Stimulated activated naive CD8-positive, alpha-beta T cell treated with anti-CD3 and anti-CD28 coated beads, Interleukin-15, amount 100 ng/mL, for 72 hours (primary cell): ENCODE measurements around the gene JKAMP.

ENCODE experiments used
- ATAC-seq: fragments of 150-1000 bp; cut with Tn5 transposase; 2 replicates; pipeline ENCODE4 v1.10.0; 2021; ENCODE audit warnings: mild to moderate bottlenecking, moderate library complexity
- DNase-seq, 2 donors: peaks; one replicate each; pipeline ENCODE4 v3.0.0; 2021 to 2022
- H3K27ac Mint-ChIP-seq, 2 donors: one replicate each; pipeline ENCODE4 v1.8.0; 2022; ENCODE audit warnings: mild to moderate bottlenecking in 2 of 2, mixed read lengths in 2 of 2, moderate library complexity in 2 of 2
- H3K27me3 Mint-ChIP-seq: one replicate; pipeline ENCODE4 v1.8.0; 2022; ENCODE audit warnings: mixed read lengths
- H3K4me1 Mint-ChIP-seq: one replicate; pipeline ENCODE4 v1.8.0; 2022; ENCODE audit warnings: mild to moderate bottlenecking, mixed read lengths
- H3K4me3 Mint-ChIP-seq, 2 donors: one replicate each; pipeline ENCODE4 v1.8.0; 2022; ENCODE audit warnings: mild to moderate bottlenecking in 2 of 2, mixed read lengths in 2 of 2, moderate library complexity in 1 of 2
- H3K9me3 Mint-ChIP-seq, 2 donors: one replicate each; pipeline ENCODE4 v1.8.0; 2022; ENCODE audit warnings: mixed read lengths in 2 of 2

Gene JKAMP

DNA sequence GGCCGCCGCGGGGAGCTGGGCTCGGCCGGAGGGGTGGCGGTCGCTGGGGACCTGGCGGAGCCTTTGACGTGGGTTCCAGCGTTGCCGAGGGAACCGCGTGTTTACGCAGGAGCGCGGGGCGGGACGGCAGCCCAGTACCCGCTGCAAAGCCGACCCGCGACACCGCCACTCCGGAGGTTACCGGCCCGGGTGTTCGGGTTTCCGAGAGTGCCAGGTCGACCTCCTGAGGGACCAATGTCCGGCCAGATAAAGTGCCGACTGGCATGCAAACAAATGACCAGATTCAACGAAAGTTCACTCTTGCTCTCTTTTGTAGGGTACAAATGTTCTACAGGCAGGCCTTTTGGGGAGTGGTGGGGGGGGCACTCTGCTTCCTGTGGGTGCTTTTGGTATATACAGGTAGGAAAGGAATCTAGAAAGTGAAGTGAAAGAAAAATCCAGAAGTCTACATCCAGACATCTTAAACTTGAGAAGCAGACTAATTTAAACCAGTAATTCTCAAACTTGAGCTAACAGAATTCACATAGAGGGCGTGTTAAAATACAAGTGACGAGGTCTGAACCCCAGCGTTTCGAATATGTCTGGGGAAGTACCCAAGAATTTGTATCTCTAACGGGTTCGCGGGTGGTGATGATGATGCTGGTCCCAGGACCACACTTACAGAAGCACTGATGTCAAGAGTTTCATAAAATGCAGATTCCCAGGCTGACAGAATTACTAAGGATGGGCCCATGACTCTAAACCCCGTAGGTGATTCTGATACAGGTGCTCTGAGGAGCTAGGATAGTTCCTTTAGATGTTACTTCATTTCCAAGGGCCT, 18.8 kb upstream of the JKAMP start, which contains the start of gene GPR135:
Gene GPR135, minus strand, starts transcription at position 65 of the 820 bp plus-strand sequence. CDS start 154 bp downstream, outside the sequence.
- Mint-ChIP-seq H3K4me3 (peak within 1 kb of the TSS; percentile 89 to 92), H3K27ac (peak within 1 kb of the TSS in 1 of 2 donors; percentile 89), H3K9me3 (no peaks in the 10 kb centered on the region), H3K27me3 (peaks cover 9% of the 10 kb centered on the region), H3K4me1 (peaks cover 9% of the 10 kb centered on the region)
- ATAC-seq: peak; percentile 52
- peak; percentile 23 to 38 for DNase-seq

GRCh38 chr14:59474172-59474571, 10.1 kb upstream of the JKAMP start:
- H3K9me3 Mint-ChIP-seq: no peaks in the 10 kb centered on the region
- no peak for DNase-seq
- H3K4me1 Mint-ChIP-seq: no peaks in the 10 kb centered on the region
- no peak for ATAC-seq
- no peak overlapping the region for H3K4me3 Mint-ChIP-seq
- no peak overlapping the region for H3K27ac Mint-ChIP-seq
- no peaks in the 10 kb centered on the region for H3K27me3 Mint-ChIP-seq

- no peaks in the 10 kb centered on the region for H3K27me3 Mint-ChIP-seq
- no peak for DNase-seq
- no peak for ATAC-seq
- peaks cover 9% of the 10 kb centered on the region for H3K4me1 Mint-ChIP-seq
- H3K4me3 Mint-ChIP-seq: no peak overlapping the region
- H3K9me3 Mint-ChIP-seq: no peaks in the 10 kb centered on the region
- H3K27ac Mint-ChIP-seq: no peak overlapping the region
Measured at GRCh38 chr14:59475709-59476108, 8.6 kb upstream of the JKAMP start.

- H3K9me3 Mint-ChIP-seq: no peaks in the 10 kb centered on the region
- no peak overlapping the region for H3K27ac Mint-ChIP-seq
- DNase-seq (no peak), ATAC-seq (no peak)
- H3K4me1 Mint-ChIP-seq: peaks cover 34% of the 10 kb centered on the region
- no peak overlapping the region for H3K4me3 Mint-ChIP-seq
- H3K27me3 Mint-ChIP-seq: no peaks in the 10 kb centered on the region
Measured at GRCh38 chr14:59478540-59478939, 5.8 kb upstream of the JKAMP start.

DNA sequence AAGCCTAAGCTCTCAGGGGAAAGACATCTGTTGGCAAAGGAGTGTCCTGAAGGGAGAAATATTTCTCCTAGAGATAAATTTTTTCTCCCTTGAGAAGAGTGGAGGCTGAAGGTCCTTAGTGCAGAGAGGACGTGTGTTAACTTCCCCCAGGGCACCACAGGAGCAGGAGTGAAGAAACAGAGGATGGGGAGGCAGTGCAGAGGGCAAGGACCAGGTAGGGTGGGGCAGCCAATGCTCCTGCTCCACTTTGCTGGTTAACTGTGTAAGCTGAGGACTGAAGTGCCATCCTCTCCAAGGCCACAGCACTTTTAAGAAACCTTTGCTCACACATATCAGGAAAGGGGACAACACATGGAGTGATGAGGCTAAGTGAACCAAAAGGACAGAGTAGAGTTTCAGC, 4.2 kb upstream of the JKAMP start:
- DNase-seq (no peak), ATAC-seq (no peak)
- Mint-ChIP-seq H3K4me3 (peak overlapping the region in 1 of 2 donors; percentile 71), H3K4me1 (peaks cover 37% of the 10 kb centered on the region), H3K27ac (peak overlapping the region; percentile 38 to 95), H3K9me3 (no peaks in the 10 kb centered on the region), H3K27me3 (no peaks in the 10 kb centered on the region)

GRCh38 chr14:59481407-59481806, 2.9 kb upstream of the JKAMP start:
- ATAC-seq (no peak), DNase-seq (no peak)
- peak overlapping the region; percentile 56 to 74 for H3K27ac Mint-ChIP-seq

DNA sequence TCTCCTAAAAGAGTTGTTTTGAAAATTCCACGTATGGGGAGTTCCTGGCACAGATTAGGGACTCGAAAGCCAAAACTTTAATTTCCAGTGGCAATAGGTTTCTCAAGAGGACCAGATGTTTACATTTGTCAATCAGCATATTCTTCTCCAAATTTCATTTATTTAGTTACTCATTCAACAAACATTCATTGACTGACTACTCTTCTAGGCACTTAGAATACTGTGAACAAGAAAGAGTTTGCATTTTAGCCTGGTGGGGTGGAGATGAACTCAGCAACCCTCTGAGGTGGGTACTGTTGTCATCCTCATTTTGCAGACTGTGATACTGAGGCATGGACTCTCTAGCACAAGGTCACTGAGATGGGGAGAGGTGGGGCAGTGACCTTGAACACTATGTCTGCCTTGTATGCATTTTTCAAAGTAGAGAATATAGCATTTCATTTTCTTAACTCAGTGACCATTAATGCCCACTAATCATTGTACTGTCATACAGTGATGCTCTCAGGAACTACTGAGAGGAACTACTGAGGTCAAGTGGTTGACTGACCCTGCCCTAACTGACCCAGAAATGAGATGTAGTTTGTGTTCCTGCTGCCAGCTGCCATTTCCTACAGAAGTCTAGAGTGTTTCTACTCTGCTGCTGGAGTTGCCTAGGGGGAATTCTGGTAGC, 2.3 kb upstream of the JKAMP start:
- Mint-ChIP-seq H3K9me3 (no peaks in the 10 kb centered on the region), H3K4me1 (peaks cover 43% of the 10 kb centered on the region), H3K27me3 (no peaks in the 10 kb centered on the region), H3K4me3 (peak overlapping the region; percentile 88), H3K27ac (peak overlapping the region in 1 of 2 donors; percentile 93)
- ATAC-seq (no peak), DNase-seq (no peak)

More at GRCh38 chr14:59481407-59481806, 2.9 kb upstream of the JKAMP start:
- Mint-ChIP-seq H3K4me1 (peaks cover 43% of the 10 kb centered on the region), H3K9me3 (no peaks in the 10 kb centered on the region), H3K4me3 (peak overlapping the region; percentile 50 to 68), H3K27me3 (no peaks in the 10 kb centered on the region)

DNA sequence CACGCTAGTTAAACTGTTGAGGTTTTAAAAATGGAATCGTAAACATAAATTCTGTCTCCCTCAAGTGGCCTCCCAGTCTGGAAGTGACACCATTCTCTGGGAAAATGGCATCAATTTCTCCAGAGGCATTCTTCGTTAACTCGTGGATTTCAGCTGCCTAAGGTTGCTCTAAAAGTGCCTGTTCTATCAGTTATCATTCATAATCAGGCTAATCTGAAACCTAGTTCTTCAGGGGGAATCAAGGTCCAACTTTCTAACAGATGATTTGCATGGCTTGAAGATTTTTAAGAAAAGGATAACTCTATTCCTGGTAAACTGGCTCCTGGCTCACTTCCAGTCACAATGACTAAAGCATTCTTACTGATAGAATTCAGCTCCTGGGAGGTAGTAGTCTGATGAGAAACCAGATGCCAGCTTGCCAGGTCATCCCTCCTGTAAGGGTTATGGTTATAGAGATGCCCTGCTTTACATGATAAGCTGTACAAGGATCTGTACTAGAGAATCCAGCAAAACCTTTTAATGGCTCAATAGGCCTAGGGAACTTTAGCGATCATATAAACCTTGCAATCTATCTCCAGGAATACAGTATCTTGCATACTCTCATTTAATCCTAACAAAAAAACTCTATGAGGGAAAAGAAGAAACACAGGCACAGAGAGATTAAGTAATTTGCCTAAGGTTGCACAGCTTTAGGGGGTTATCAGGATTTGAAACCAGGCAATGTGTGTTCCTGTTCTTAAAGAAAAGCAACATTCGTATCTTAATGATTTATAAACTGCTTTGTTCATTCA, 1.6 kb upstream of the JKAMP start:
- no peak for ATAC-seq
- Mint-ChIP-seq H3K9me3 (no peaks in the 10 kb centered on the region), H3K4me1 (peaks cover 43% of the 10 kb centered on the region), H3K4me3 (peak overlapping the region; percentile 88), H3K27me3 (no peaks in the 10 kb centered on the region), H3K27ac (peak overlapping the region; percentile 37 to 86)
- DNase-seq: no peak

DNA sequence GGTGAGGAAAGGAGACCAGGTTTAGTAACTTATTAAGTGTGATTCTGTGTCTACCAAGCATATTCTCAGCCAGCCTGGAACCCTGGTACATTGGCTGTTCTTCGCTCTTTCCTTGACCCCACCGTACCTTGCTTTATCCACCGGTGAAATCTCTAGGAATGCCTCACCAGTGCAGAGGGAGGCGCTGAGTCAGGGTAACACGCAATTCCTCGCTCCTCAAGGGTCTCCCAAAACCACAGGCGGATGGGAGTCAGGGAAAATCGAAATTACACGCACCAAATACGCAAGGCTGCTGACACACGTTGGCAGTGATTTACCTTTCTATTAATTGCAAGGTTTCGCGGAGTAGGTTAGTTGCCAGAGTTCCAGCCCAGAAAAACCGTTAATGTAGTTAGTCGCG, 954 bp upstream of the JKAMP start:
- DNase-seq: no peak

DNA sequence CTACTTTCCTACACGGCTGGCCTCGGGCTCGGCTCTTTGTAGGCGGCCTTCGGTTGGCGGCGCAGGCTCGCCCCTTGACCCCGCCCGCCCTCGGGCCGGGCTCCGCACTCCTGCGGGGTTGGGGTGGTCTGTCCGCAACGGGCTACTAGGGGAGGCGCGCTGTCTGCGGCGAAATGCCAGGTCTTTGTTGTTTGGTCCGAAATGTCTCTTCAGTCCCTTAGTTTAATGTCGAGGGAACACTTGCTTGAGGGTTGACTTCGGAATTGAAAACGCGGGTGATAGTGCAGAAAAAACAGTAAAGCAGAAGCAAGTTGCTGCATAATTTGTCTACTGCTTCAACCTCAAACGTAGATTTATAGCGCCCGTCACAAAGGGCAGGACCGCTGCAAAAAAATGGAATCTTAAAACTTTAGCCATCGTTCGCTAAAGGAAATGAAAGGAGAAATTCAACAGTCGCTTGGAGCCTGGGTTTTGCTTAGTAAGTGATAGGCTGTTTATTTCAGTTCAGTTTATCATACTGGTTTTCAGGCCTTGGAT, 390 bp downstream of the JKAMP start:
- Mint-ChIP-seq H3K4me3 (peak overlapping the region; percentile 88), H3K27me3 (no peaks in the 10 kb centered on the region), H3K4me1 (peaks cover 57% of the 10 kb centered on the region), H3K9me3 (no peaks in the 10 kb centered on the region), H3K27ac (peak overlapping the region; percentile 64 to 89)
- no peak for DNase-seq
- peak; percentile 68 for ATAC-seq

More for the DNA sequence above, 954 bp upstream of the JKAMP start:
- ATAC-seq: no peak
- Mint-ChIP-seq H3K4me1 (peaks cover 44% of the 10 kb centered on the region), H3K9me3 (no peaks in the 10 kb centered on the region), H3K27ac (peak overlapping the region; percentile 76 to 86), H3K27me3 (no peaks in the 10 kb centered on the region), H3K4me3 (peak overlapping the region; percentile 88)

DNA sequence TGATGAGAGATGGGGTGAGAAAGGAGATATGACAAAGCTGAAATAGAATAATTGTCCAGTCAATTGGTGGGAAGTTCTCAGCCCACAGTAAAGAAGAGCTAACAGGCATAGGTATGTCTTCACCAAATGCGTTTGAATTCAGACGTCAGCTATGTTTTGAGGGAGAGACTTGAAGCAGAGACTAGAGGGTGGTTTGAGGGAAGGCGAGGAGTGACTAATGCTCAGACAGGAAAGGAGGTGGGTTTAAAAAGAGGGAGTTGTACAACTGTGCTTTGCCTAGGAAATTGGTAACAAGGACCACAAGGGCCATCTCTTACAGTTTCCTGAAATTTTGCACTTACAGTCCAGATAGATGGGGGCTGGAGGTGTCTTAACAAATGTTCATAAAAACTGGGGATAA, 6.4 kb downstream of the JKAMP start:
- H3K4me3 Mint-ChIP-seq: no peak overlapping the region
- no peak overlapping the region for H3K27ac Mint-ChIP-seq
- H3K27me3 Mint-ChIP-seq: no peaks in the 10 kb centered on the region
- ATAC-seq: no peak
- DNase-seq: no peak
- H3K9me3 Mint-ChIP-seq: no peaks in the 10 kb centered on the region
- H3K4me1 Mint-ChIP-seq: peaks cover 28% of the 10 kb centered on the region

DNA sequence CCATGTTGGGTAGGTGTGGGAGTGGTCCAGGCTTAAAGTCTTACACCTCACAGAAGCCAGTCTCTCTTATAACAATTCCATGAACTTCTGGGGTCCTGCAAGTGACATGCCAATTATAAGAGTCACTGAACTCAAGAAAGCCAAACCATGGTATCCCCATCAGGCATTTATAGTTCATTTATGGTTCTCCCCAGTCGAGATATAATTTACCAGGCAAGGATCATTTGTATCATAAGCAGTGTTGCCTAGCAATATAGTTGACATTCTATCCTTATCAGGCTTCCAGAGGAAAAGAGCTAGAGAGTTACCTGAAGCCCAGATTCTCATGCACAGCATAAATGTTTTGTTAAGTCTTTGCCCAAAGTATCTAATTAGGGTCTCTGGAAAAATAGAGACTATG, 8.1 kb downstream of the JKAMP start:
- ATAC-seq (no peak), DNase-seq (no peak)
- peaks cover 27% of the 10 kb centered on the region for H3K4me1 Mint-ChIP-seq
- H3K27ac Mint-ChIP-seq: no peak overlapping the region
- no peaks in the 10 kb centered on the region for H3K27me3 Mint-ChIP-seq
- no peak overlapping the region for H3K4me3 Mint-ChIP-seq
- no peaks in the 10 kb centered on the region for H3K9me3 Mint-ChIP-seq

DNA sequence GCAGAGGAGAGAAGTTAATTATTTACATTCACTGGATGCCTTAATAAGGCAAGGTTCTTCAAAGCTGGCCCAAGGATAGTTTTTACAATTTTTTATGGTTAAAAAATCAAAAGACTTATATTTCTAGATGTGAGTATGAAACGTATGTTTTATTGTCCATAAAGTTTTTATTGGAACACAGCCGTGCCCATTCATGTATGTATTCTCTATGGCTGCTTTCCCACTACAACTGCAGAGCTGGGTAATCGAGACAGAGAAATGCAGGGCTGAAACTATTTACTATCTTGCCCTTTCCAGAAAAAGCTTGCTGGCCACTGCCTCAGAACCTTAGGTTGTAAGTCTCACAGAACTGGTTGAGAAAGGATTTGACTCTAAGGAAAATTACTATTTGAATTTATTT, 16.4 kb downstream of the JKAMP start:
- no peaks in the 10 kb centered on the region for H3K9me3 Mint-ChIP-seq
- ATAC-seq (no peak), DNase-seq (no peak)
- no peaks in the 10 kb centered on the region for H3K27me3 Mint-ChIP-seq
- no peaks in the 10 kb centered on the region for H3K4me1 Mint-ChIP-seq
- peak overlapping the region in 1 of 2 donors; percentile 57 for H3K27ac Mint-ChIP-seq
- H3K4me3 Mint-ChIP-seq: no peak overlapping the region

GRCh38 chr14:59503256-59503655, 18.9 kb downstream of the JKAMP start:
- no peaks in the 10 kb centered on the region for H3K4me1 Mint-ChIP-seq

GRCh38 chr14:59507063-59507751, 22.9 kb downstream of the JKAMP start:
- Mint-ChIP-seq H3K4me1 (no peaks in the 10 kb centered on the region), H3K27ac (no peak overlapping the region), H3K27me3 (peaks cover 8% of the 10 kb centered on the region), H3K4me3 (no peak overlapping the region), H3K9me3 (no peaks in the 10 kb centered on the region)
- DNase-seq (peak; percentile 34 to 39), ATAC-seq (peak; percentile 87)

More at GRCh38 chr14:59503256-59503655, 18.9 kb downstream of the JKAMP start:
- DNase-seq: no peak
- Mint-ChIP-seq H3K27ac (no peak overlapping the region), H3K4me3 (no peak overlapping the region), H3K9me3 (no peaks in the 10 kb centered on the region), H3K27me3 (no peaks in the 10 kb centered on the region)
- no peak for ATAC-seq
